ENCODE data around the gene CSF2RB.

- TF ChIP-seq EZH2phosphoT487 (IDR thresholded peaks at IDR 0.05), result no peak
- no peak for TF ChIP-seq CTCF (IDR thresholded peaks at IDR 0.05)
Measured at GRCh38 chr22:36916034-36916433, 2.6 kb downstream of the CSF2RB start.
